ENCODE measurements around the gene PROS1.

GRCh38 chr3:93924491-93924890 lies 49.2 kb downstream of the PROS1 start:
- TF ChIP-seq POLR2A (IDR thresholded peaks at IDR 0.05; ENCODE audit: low read depth, low read length): no peak
- TF ChIP-seq, protein P1, sequence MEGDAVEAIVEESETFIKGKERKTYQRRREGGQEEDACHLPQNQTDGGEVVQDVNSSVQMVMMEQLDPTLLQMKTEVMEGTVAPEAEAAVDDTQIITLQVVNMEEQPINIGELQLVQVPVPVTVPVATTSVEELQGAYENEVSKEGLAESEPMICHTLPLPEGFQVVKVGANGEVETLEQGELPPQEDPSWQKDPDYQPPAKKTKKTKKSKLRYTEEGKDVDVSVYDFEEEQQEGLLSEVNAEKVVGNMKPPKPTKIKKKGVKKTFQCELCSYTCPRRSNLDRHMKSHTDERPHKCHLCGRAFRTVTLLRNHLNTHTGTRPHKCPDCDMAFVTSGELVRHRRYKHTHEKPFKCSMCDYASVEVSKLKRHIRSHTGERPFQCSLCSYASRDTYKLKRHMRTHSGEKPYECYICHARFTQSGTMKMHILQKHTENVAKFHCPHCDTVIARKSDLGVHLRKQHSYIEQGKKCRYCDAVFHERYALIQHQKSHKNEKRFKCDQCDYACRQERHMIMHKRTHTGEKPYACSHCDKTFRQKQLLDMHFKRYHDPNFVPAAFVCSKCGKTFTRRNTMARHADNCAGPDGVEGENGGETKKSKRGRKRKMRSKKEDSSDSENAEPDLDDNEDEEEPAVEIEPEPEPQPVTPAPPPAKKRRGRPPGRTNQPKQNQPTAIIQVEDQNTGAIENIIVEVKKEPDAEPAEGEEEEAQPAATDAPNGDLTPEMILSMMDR (conservative IDR thresholded peaks at IDR 0.05; ENCODE audit: low read depth, low read length): no peak
- TF ChIP-seq, protein P2, sequence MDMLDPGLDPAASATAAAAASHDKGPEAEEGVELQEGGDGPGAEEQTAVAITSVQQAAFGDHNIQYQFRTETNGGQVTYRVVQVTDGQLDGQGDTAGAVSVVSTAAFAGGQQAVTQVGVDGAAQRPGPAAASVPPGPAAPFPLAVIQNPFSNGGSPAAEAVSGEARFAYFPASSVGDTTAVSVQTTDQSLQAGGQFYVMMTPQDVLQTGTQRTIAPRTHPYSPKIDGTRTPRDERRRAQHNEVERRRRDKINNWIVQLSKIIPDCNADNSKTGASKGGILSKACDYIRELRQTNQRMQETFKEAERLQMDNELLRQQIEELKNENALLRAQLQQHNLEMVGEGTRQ (IDR thresholded peaks at IDR 0.05; ENCODE audit: low read depth, low read length): no peak
- TF ChIP-seq MAZ (IDR thresholded peaks at IDR 0.05; ENCODE audit: borderline replicate concordance, low read depth, low read length): no peak

Data from IMR-90 (cell line).